LHCN-M2 (cell line): Measurements from ENCODE around the gene ATP6V1F. TPM values are rescaled to one million over a fixed set of nuclear protein-coding genes. Genes with fewer than 3 reads are reported as not detected.

Experiments
- DNase-seq: peaks from one replicate; pipeline ENCODE4 v3.0.0-alpha.2; 2012; ENCODE audit warnings: low read depth
- total RNA-seq: library from RNA; depleted of rRNA; stranded (reverse); fragments of >200 nt; gene quantifications from 2 replicates; pipeline ENCODE4 v1.2.3, GENCODE V29; 2014

The ATP6V1F gene
- total RNA-seq, 1 experiment from 2014 or later: 211 TPM

- peak; percentile 91 for DNase-seq
Observed at GRCh38 chr7:128835790-128836641, 26.6 kb upstream of the ATP6V1F start.

DNA sequence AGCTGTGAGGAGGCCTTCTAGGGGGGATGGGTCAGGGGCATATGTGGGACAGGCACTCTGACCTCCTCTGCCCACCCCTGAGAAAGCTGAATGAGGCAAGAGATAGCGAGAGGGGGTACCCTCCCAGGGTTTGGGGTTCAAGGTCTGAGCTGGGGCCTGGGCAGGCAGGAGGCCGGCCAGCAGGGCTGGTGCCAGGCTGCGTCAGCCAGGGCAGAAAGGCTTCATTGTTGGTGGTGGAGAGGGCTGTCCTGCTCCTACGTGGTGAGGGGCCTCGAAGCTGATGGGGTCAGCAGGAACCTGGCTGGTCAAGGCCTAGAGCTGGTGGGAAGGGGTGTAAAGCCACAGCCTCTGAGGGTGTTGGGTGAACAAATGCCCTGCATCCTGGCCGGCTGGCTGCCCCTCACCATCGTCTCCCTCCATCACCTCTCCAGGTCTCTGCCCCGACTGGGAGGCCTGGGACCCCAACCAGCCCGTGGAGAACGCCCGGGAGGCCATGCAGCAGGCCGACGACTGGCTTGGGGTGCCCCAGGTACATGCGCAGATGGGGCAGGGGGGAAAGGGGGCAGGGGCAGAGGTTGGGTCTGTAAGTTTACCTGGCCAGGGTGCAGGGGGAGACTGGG is 25.8 kb upstream of the ATP6V1F start:
- no peak for DNase-seq

GRCh38 chr7:128837521-128837921 is 25.1 kb upstream of the ATP6V1F start:
- DNase-seq: no peak

GRCh38 chr7:128838109-128838779 is 24.4 kb upstream of the ATP6V1F start:
- no peak for DNase-seq

DNA sequence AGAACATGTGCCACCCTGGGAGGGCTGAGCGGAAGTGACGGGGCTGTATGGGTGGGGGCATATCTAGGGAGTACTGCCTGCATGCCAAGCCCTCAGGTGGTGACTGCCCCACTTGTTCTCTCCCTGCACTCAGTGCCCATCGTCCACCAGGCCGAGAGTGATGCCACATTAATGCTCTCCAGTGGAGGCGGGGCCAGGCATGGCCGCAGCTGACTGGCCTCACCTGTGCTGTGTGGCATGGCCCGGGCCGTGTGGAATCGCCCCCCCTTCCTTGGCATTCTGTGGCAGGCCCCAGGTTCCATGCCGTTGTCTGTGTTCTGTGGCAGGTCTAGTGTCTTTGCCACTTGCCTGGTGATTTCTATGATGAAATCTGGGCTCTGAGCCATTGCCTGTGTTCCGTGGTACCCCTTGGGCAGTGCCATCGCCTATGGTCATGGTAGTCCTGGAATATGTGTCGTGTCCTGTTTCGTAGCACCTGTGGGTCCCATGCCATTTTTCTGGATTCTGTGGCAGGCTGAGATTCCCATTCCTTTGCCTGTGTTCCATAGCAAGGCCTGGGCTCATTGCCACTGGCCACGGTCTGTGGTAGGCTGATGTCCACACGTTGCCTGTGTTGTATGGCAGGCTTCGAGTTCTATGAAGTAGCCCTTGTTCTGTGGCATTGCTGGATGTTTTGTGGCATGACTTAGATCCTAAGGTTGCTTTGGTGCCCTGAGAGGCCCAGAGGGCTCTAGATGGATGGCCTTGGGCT is 23.5 kb upstream of the ATP6V1F start:
- DNase-seq: no peak

GRCh38 chr7:128839751-128840177 is 22.9 kb upstream of the ATP6V1F start:
- DNase-seq: no peak

- DNase-seq: no peak
Observed at GRCh38 chr7:128840326-128841170, 22.1 kb upstream of the ATP6V1F start.

DNA sequence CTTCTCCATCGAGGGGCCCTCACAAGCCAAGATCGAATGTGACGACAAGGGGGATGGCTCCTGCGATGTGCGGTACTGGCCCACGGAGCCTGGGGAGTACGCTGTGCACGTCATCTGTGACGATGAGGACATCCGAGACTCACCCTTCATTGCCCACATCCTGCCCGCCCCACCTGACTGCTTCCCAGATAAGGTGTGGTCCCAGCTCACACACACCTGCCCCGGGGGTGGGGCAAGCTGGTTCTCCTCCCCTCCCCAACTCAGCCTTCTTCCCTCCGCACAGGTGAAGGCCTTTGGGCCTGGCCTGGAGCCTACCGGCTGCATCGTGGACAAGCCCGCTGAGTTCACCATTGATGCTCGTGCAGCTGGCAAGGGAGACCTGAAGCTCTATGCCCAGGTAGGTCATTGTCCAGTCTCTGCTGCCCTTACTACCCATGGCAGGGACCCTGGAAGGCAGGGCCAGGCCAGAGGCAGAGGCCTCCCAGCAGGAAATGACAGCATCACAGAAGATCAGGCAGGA is 21.4 kb upstream of the ATP6V1F start:
- DNase-seq: no peak

DNA sequence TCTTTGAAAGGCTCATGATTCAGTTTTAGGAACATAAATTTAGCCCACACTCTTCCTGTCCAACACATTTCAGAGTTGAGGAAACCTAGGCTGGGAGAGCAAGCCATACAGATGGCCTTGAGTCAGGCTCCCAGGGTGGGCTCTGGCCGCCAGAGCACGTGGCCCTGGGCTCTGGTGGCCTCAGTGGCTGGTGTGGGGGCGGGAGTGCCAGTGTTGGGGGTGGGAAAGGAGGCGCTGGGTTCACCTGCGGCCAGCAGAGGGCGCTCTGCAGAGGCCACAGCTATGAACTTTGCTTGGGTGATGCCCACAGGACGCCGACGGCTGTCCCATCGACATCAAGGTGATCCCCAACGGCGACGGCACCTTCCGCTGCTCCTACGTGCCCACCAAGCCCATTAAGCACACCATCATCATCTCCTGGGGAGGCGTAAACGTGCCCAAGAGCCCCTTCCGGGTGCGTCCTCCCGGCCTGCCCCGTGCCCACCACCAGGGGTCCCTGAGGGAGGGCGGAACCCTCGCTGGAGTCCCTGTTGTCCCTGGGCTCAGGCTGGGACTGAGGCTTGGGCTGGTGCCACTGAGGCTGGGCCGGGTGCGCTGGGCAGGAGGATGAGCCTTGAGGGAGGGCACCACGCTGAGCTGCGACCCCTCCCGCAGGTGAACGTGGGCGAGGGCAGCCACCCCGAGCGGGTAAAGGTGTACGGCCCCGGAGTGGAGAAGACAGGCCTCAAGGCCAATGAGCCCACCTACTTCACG is 20.6 kb upstream of the ATP6V1F start:
- DNase-seq: peak; percentile 53

GRCh38 chr7:128842674-128843641 is 19.7 kb upstream of the ATP6V1F start:
- no peak for DNase-seq

GRCh38 chr7:128843938-128844621 is 18.6 kb upstream of the ATP6V1F start:
- no peak for DNase-seq

GRCh38 chr7:128844777-128845311 is 17.8 kb upstream of the ATP6V1F start:
- DNase-seq: no peak

DNA sequence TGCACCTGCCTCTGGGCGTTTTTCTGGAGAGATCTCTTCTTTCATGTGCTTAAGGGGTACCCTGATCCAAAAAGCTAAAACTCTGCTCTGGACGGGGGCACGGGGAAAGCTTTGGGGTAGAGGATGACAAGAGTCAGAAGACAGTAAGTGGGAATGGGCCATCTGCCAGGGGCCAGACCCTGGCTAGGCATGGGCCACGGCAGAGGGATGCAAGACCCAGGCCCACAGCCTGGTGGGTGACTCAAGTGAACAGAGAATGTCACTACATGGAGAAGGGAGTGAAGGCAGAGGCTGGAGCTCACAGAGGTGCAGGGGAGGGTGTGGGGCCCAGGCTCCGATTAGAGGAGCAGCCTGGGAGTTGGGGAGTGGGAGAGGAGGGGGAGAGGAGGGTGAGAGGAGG is 17.2 kb upstream of the ATP6V1F start:
- DNase-seq: no peak

- DNase-seq: no peak
Observed at GRCh38 chr7:128845987-128846386, 16.7 kb upstream of the ATP6V1F start.

- no peak for DNase-seq
Observed at GRCh38 chr7:128846781-128847444, 15.7 kb upstream of the ATP6V1F start.

GRCh38 chr7:128847721-128848211 is 14.9 kb upstream of the ATP6V1F start:
- DNase-seq: no peak
